NB4 (cell line): ENCODE measurements around the gene ACER3.
"Not testable (repeated sequence)": the region's sequence is repeated elsewhere in the genome, so short reads cannot be mapped to it uniquely, and the experiment has no call there.

Experiments
- CTCF ChIP-seq: IDR thresholded peaks from one replicate; pipeline ENCODE4 v1.5.1; 2012; ENCODE audit warnings: low read depth, low read length
- MYC ChIP-seq: IDR thresholded peaks from 2 replicates; pipeline ENCODE4 v1.6.1; 2011; ENCODE audit warnings: low read depth, low read length
- POLR2A ChIP-seq: IDR thresholded peaks from 2 replicates; pipeline ENCODE4 v1.6.1; 2011; ENCODE audit warnings: mild to moderate bottlenecking; ENCODE audit not compliant: insufficient read length; ENCODE audit errors: extremely low read depth

- not testable (repeated sequence) for TF ChIP-seq CTCF, POLR2A, MYC
Measured at GRCh38 chr11:76815678-76816077, 45.0 kb upstream of the ACER3 start.
